Endothelial cell of umbilical vein (primary cell): Measurements from ENCODE around the gene DAZL. TPM values are rescaled to one million over a fixed set of nuclear protein-coding genes. Genes with fewer than 3 reads are reported as not detected.

Source experiments
- BruUV-seq: library from RNA; stranded (reverse); fragments of 400-500 nt; replicated peaks from 2 replicates; lab custom pipeline; 2021; lab: Mats Ljungman, UMichigan
- CTCF ChIA-PET: fragments of 300-600, 350-600 bp; sonication (Branson Sonifier 250); formaldehyde crosslinking; loops from one replicate; lab custom pipeline; 2021; ENCODE audit warnings: antibody characterized with exemption, inconsistent platforms; lab: Charles Lee
- POLR2A ChIA-PET: fragments of 300-600, 350-600 bp; sonication (Branson Sonifier 250); formaldehyde crosslinking; loops from one replicate; lab custom pipeline; 2021; ENCODE audit warnings: antibody characterized with exemption, inconsistent platforms; lab: Charles Lee
- DNase-seq: peaks from one replicate; pipeline ENCODE4 v3.0.0-alpha.2; 2011; ENCODE audit warnings: low read depth, low spot score
- FAIRE-seq: peaks from 2 replicates; lab custom pipeline; 2011; peaks lifted over from hg19 to GRCh38; lab: Jason Lieb, UNC
- H2AFZ ChIP-seq: 2 replicates; pipeline ENCODE4 v1.6.0; 2012; ENCODE audit warnings: low read depth, low read length, control low read depth, inconsistent platforms
- H3K27ac ChIP-seq: 2 replicates; pipeline ENCODE4 v1.5.1; 2011; ENCODE audit warnings: low read depth, mild to moderate bottlenecking, control low read depth, low read length, moderate library complexity; ENCODE audit not compliant: insufficient read depth
- H3K27me3 ChIP-seq, 2 experiments: 2 replicates each; pipeline versions ENCODE4 v1.6.0 to v1.6.1; 2011; ENCODE audit warnings: low read length in 2 of 2, mixed read lengths in 1 of 2; ENCODE audit not compliant: control insufficient read depth in 2 of 2, insufficient read depth in 2 of 2
- H3K36me3 ChIP-seq, 2 experiments: 2 replicates in 1 of 2; 3 replicates in 1 of 2; pipeline ENCODE4 v1.5.1; 2011; ENCODE audit warnings: low read length in 2 of 2, mild to moderate bottlenecking in 1 of 2, moderate library complexity in 1 of 2; ENCODE audit not compliant: control insufficient read depth in 2 of 2, insufficient read depth in 2 of 2; ENCODE audit errors: extremely low read depth in 1 of 2
- H3K4me1 ChIP-seq: 3 replicates; pipeline ENCODE4 v1.5.1; 2011; ENCODE audit warnings: mild to moderate bottlenecking, low read length; ENCODE audit not compliant: control insufficient read depth, insufficient read depth; ENCODE audit errors: extremely low read depth
- H3K4me2 ChIP-seq: 2 replicates; pipeline ENCODE4 v1.6.1; 2011; ENCODE audit warnings: low read length, control low read depth, mixed read lengths; ENCODE audit not compliant: insufficient read depth
- H3K4me3 ChIP-seq, 3 experiments: fragments of 200-600 bp in 1 of 3; sonication (generic), shearing (Covaris generic) in 1 of 3; replicated peaks in 1 of 3; 2 replicates each; pipeline ENCODE4 v1.5.1; 2011 to 2016; ENCODE audit warnings: control low read depth in 3 of 3, low read length in 3 of 3, mild to moderate bottlenecking in 2 of 3, inconsistent platforms in 1 of 3, low read depth in 1 of 3, moderate library complexity in 1 of 3; ENCODE audit not compliant: insufficient read depth in 1 of 3
- H3K79me2 ChIP-seq: 2 replicates; pipeline ENCODE4 v1.6.0; 2012; ENCODE audit warnings: low read length, inconsistent platforms; ENCODE audit not compliant: control insufficient read depth, insufficient read depth
- H3K9ac ChIP-seq: replicated peaks from 2 replicates; pipeline ENCODE3; 2011; ENCODE audit warnings: low read length, control low read depth; ENCODE audit not compliant: insufficient read depth; ENCODE audit errors: extremely low read depth
- H3K9me1 ChIP-seq: replicated peaks from 3 replicates; pipeline ENCODE4 v1.6.0; 2011; ENCODE audit warnings: mild to moderate bottlenecking, low read length; ENCODE audit not compliant: control insufficient read depth, insufficient read depth; ENCODE audit errors: extremely low read depth
- H3K9me3 ChIP-seq: replicated peaks from 2 replicates; pipeline ENCODE4 v1.5.1; 2012; ENCODE audit warnings: low read length, inconsistent platforms; ENCODE audit not compliant: control insufficient read depth, insufficient read depth
- H4K20me1 ChIP-seq: replicated peaks from 2 replicates; pipeline ENCODE3; 2011; ENCODE audit warnings: mild to moderate bottlenecking, low read length; ENCODE audit not compliant: control insufficient read depth, insufficient read depth; ENCODE audit errors: extremely low read depth
- CTCF ChIP-seq, 2 donors: IDR thresholded peaks; 1 replicate in 1 of 2; 2 replicates in 1 of 2; pipeline ENCODE4 v1.5.1; 2011; ENCODE audit warnings: low read length in 2 of 2, mild to moderate bottlenecking in 2 of 2, moderate library complexity in 2 of 2, control low read depth in 1 of 2, inconsistent platforms in 1 of 2, low read depth in 1 of 2; ENCODE audit not compliant: insufficient read depth in 1 of 2; ENCODE audit errors: extremely low read depth in 1 of 2
- EZH2 ChIP-seq: IDR thresholded peaks from 2 replicates; pipeline ENCODE4 v1.6.1; 2012; ENCODE audit warnings: borderline replicate concordance, low read depth, mild to moderate bottlenecking, moderate library complexity, low read length, inconsistent platforms; ENCODE audit not compliant: severe bottlenecking
- FOS ChIP-seq: IDR thresholded peaks from 2 replicates; pipeline ENCODE4 v1.6.1; 2011; ENCODE audit warnings: mild to moderate bottlenecking, low read length, moderate library complexity, borderline replicate concordance; ENCODE audit not compliant: insufficient read depth
- GATA2 ChIP-seq: IDR thresholded peaks from 2 replicates; pipeline ENCODE4 v1.7.0; 2011; ENCODE audit warnings: low read depth, mild to moderate bottlenecking, moderate library complexity, mixed read lengths, low read length; ENCODE audit not compliant: insufficient read length, insufficient read depth
- JUN ChIP-seq: IDR thresholded peaks from 2 replicates; pipeline ENCODE4 v1.6.1; 2011; ENCODE audit warnings: borderline replicate concordance, low read depth; ENCODE audit not compliant: insufficient read length, insufficient read depth
- MAX ChIP-seq: IDR thresholded peaks from 2 replicates; pipeline ENCODE4 v1.6.1; 2011; ENCODE audit not compliant: insufficient read depth, insufficient read length
- MYC ChIP-seq: IDR thresholded peaks from one replicate; pipeline ENCODE4 v1.6.1; 2011; ENCODE audit warnings: mild to moderate bottlenecking, low read depth, low read length
- POLR2A ChIP-seq: IDR thresholded peaks from 2 replicates; pipeline ENCODE4 v1.6.1; 2012; ENCODE audit warnings: low read depth, mild to moderate bottlenecking, control low read depth, low read length
- POLR2AphosphoS5 ChIP-seq: IDR thresholded peaks from 2 replicates; pipeline ENCODE4 v1.6.1; 2012; ENCODE audit warnings: low read depth, mild to moderate bottlenecking, control low read depth, low read length, moderate library complexity; ENCODE audit not compliant: insufficient read depth
- dilution Hi-C: fragments of 300-500 bp; cut with MboI; formaldehyde crosslinking; loops from one replicate; pipeline ENCODE4 v1.15.0; 2019; ENCODE audit warnings: low sequenced_read_pairs; ENCODE audit not compliant: extremely low pct_ligation_motif_present
- intact Hi-C: fragments of 100-400 bp; cut with micrococcal nuclease; formaldehyde crosslinking; loops from one replicate; pipeline ENCODE4 v1.10.0; 2022
- polyA plus RNA-seq, 4 experiments: library from polyadenylated mRNA; depleted of rRNA in 3 of 4; stranded (reverse) in 3 of 4; unstranded in 1 of 4; fragments of >200 nt; gene quantifications; 2 replicates each; pipeline versions ENCODE4 v1.2.1 to v1.2.3, GENCODE V29; 2011 to 2012; ENCODE audit warnings: missing spikeins in 1 of 4
- total RNA-seq: library from RNA; stranded (reverse); gene quantifications from 2 replicates; pipeline ENCODE4 v1.2.3, GENCODE V29; 2021

Gene DAZL
- total and polyA plus RNA-seq, 2 donors (not counting 3 experiments of a cell fraction or from before 2014, with no cell fraction given), result not detected

- peaks cover under 1 to 10% of the 10 kb centered on the region in 2 experiments for H3K27me3 ChIP-seq
- BruUV-seq, result no TSS peak
- dilution Hi-C loops, result no loop called here
- H2AFZ ChIP-seq, result no peak overlapping the region
- DNase-seq, result no peak
- no peaks in the 10 kb centered on the region for H4K20me1 ChIP-seq
- H3K27ac ChIP-seq, result no peak overlapping the region
- no peak overlapping the region for H3K4me2 ChIP-seq
- H3K9me1 ChIP-seq, result no peaks in the 10 kb centered on the region
- H3K4me1 ChIP-seq, result peaks cover 6% of the 10 kb centered on the region
- FAIRE-seq, result no peak
- no peak for TF ChIP-seq GATA2
- no peak for TF ChIP-seq POLR2A
- no peak for TF ChIP-seq CTCF (IDR thresholded peaks at IDR 0.05; ENCODE audit: extremely low read depth in 1 of 2, insufficient read depth in 1 of 2, low read depth in 1 of 2, low read length in 2 of 2)
- TF ChIP-seq FOS, result no peak
- no peak for TF ChIP-seq JUN
- no peak for TF ChIP-seq POLR2AphosphoS5
- TF ChIP-seq MYC, result no peak
- TF ChIP-seq MAX, result no peak
- TF ChIP-seq EZH2, result no peak
- H3K9ac ChIP-seq, result no peak overlapping the region
- POLR2A ChIA-PET, result no interaction called here
- no peaks in the 10 kb centered on the region for H3K9me3 ChIP-seq
- H3K4me3 ChIP-seq, result no peak overlapping the region
- CTCF ChIA-PET, result interaction anchor here (2.3 kb wide), 1 partner anchor 257 kb away, joined by 13 read pairs; no protein-coding TSS in a partner anchor
- H3K36me3 ChIP-seq, result no peaks in the 10 kb centered on the region
- intact Hi-C loops, result no loop called here
- H3K79me2 ChIP-seq, result no peaks in the 10 kb centered on the region
Observed at GRCh38 chr3:16547561-16548357, 57.5 kb downstream of the DAZL start.
